Metanephros (tissue), 1 donor: ENCODE results near the gene DAPL1. TPM values are rescaled to one million over a fixed set of nuclear protein-coding genes. Genes with fewer than 3 reads are reported as not detected.

Experiments
- total RNA-seq: library from RNA; depleted of rRNA; stranded (reverse); fragments of >200 nt; gene quantifications from one replicate; pipeline ENCODE4 v1.2.3, GENCODE V29; 2014

The DAPL1 gene, protein sequence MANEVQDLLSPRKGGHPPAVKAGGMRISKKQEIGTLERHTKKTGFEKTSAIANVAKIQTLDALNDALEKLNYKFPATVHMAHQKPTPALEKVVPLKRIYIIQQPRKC
- total RNA-seq = 9.6 TPM

DNA sequence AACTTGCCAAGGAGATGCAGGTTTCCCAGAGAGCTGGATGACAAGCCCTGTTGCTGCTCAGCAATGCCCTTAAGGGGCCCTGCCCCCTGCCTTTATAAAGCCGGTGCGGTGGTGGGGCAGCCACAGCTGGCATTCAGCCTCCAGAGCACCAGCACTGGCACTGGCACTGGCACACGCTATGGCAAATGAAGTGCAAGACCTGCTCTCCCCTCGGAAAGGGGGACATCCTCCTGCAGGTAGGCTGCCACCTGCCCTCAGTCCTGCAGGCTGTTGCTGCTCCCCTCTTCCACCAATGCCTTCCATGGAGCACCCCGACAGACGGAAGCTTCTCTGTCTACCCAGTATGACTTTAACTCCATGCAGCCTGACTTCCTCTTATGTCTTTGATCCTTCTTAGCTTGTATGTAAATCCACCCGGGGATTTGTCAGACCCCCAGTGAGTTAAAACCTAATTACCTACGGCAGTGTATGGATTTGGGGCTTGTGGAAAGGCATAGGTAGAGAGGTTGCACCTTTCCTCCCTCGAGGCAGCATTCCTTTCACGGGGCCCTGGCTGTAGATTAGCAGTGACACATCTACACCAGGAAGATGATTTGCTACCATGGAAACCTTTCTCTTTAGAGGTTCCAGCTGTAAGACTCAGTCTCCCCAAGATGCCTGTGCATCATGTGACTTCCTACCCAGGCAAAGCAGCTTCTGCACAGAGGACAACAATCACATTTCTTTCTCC lies at the start of gene DAPL1:
DAPL1 (plus strand) TSS at position 123 of the 730 bp plus-strand sequence; CDS start at position 179, 56 bp downstream.

Other genes starting within 250 kb of the DAPL1 start
- gene TANC1, start 173.3 kb downstream of the DAPL1 start, total RNA-seq = 87.3 TPM